ENCODE data around the gene CEP170B.

- no peak for TF ChIP-seq CTCF (IDR thresholded peaks at IDR 0.05)
- TF ChIP-seq POLR2A (IDR thresholded peaks at IDR 0.05) = no peak
These were observed 38.2 kb upstream of the CEP170B start for GRCh38 chr14:104826861-104827176.
